GM21390 (cell line): ENCODE results near the gene BCKDK.

Experiments used
- ATAC-seq: cut with Tn5 transposase; IDR thresholded peaks from one replicate; pipeline ENCODE4 v1.9.1; 2021; ENCODE audit not compliant: unreplicated experiment

Gene BCKDK

DNA sequence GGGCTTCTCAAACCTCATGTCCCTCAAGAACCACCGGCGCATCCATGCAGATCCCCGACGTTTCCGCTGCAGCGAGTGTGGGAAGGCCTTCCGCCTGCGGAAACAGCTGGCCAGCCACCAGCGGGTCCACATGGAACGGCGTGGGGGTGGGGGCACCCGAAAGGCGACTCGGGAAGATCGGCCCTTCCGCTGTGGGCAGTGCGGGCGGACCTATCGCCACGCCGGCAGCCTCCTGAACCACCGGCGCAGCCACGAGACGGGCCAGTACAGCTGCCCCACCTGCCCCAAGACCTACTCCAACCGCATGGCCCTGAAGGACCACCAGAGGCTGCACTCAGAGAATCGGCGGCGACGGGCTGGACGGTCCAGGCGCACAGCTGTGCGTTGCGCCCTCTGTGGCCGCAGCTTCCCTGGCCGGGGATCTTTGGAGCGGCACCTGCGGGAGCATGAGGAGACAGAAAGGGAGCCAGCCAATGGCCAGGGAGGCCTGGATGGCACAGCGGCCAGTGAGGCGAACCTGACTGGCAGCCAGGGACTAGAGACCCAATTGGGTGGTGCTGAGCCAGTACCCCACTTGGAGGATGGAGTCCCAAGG lies 28.1 kb upstream of the BCKDK start:
- no peak for ATAC-seq

DNA sequence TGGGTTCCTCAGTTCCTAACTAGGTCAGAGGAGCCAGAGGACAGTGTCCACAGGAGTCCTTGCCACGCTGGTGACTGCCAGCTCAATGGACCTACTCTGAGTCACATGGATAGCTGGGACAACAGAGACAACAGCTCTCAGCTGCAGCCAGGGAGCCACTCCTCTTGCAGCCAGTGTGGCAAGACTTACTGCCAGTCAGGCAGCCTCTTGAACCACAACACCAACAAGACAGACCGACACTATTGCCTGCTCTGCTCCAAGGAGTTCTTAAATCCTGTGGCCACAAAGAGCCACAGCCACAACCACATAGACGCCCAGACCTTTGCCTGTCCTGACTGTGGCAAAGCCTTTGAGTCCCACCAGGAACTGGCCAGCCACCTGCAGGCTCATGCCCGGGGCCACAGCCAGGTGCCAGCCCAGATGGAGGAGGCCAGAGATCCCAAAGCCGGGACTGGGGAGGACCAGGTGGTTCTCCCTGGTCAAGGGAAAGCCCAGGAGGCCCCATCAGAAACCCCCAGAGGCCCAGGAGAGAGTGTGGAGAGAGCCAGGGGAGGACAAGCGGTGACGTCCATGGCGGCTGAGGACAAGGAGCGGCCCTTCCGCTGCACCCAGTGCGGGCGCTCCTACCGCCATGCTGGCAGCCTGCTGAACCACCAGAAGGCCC lies 27.3 kb upstream of the BCKDK start:
- no peak for ATAC-seq

DNA sequence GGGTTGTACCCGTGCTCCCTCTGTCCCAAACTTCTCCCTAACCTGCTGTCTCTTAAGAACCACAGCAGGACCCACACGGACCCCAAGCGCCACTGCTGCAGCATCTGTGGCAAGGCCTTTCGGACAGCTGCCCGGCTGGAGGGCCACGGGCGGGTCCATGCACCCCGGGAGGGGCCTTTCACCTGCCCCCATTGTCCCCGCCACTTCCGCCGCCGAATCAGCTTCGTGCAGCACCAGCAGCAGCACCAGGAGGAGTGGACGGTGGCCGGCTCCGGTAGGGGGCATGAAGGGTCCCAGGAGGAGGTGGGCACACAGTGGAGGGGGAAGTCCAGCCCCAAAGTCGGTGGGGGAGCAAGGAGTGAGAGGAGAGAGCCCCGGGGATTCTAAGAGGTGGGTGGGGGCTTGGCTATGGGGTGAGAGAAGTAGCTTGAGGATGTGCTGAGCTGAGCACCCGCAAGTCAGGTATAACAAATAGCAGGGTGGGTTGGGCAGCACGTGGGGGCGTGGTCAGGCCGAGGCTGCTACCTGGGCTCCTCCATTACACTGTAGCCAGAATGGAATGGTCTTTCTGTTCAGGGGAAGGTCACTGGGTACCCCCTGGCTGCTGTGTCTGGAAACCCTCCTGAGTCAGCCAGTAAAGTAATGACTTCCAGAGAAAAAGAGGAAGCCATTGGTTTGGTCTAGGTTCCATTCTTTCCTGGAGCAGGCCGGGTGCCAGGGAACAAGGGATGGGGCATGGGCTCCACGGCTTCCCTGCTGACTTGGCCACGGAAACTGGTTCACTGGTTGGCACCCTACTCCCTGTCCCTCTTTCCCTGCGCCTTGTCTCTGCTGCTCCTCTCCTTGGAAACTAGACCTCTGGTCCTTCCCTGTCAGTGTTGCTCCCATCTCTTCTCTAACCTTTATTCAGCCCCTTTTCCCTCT lies 26.5 kb upstream of the BCKDK start:
- ATAC-seq: no peak

DNA sequence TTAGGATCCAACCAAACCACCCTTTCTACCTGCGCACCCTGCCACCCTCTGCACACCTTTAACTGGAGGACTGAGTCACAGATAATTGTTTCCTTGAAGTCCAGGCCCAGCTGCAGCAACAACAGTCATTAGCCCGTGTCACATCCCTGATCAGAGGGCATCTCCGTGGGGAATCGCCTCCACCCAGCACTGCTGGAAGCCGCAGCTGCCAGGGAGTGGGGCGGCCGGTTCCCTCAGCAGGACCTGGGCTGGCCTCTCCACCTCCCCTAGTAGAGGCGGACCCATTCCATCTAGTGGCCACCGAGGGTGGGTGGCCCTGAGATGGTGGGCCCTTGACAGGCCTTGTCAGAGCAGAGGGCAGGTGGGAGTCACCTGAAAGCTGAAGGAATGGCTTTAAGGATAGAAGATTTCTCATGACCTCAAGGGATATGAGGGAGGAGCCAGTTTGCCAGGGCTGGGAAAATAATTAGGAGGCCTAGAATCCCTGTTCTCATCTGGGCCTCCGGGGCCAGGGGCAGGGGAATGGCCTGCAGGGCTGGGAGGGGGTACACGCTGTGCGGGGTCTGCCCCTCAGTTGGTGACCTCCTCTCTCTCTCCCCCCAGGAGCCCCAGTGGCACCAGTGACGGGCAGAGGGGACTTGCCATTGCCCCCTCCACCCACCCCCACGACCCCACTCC lies 25.7 kb upstream of the BCKDK start:
- no peak for ATAC-seq

DNA sequence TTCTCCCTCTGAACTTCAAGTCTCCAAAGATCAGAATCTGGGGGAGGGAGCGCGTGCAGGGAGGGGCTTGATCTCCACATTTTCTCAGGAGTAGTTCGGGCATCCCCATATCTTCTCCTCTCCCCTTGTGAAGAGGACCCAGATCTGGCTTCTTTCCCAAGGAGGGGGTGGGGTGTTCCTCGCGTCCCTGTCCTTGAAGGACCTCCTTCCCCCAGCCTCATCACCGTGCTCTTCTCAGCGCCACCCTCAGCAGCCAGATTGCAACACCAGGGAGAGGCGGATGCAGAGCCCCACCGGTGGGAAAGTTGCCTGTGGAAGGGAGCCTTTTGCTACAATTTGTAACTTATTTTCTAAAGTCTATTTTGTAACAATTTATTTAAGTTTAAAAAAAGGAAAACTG lies 25.1 kb upstream of the BCKDK start:
- ATAC-seq: no peak

DNA sequence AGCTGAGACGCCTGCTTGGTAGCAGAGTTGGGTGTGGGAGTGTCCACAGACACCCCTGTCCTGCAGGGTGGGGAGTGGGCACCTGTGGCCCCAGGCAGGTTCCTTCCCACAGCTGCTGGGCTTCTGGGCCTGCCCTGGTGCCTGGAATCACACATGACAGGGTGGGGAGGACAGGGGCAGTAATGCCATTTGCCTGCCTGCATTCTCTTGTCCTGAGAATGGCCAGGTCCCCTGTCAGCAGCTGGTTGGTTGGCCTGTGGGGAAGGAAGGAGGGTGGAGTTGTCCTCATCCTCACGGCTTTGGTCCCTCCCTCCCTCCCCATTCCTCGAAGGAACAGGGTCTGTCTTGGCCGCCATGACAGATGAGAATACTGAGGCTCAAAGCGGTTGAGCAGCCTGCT lies 24.6 kb upstream of the BCKDK start:
- no peak for ATAC-seq

DNA sequence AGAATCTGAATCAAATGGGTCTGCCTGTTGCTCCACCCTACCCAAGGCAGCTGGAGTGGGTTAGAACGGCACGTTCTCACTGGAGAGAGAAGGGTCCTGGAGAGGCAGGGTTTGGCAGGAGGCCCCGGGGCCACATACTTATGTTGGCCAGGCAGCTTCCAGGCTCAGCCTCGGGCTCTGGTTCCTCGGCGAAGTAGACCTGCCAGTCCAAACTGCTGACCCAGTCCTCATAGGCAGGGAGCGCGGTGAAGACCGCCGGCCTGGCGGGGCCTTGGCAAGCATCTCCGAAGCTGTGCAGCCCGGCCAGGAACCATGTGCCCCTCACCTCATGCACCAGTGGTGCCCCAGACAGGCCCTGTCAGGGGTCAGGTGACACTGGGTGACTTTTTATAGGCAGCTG lies 24.2 kb upstream of the BCKDK start:
- no peak for ATAC-seq

DNA sequence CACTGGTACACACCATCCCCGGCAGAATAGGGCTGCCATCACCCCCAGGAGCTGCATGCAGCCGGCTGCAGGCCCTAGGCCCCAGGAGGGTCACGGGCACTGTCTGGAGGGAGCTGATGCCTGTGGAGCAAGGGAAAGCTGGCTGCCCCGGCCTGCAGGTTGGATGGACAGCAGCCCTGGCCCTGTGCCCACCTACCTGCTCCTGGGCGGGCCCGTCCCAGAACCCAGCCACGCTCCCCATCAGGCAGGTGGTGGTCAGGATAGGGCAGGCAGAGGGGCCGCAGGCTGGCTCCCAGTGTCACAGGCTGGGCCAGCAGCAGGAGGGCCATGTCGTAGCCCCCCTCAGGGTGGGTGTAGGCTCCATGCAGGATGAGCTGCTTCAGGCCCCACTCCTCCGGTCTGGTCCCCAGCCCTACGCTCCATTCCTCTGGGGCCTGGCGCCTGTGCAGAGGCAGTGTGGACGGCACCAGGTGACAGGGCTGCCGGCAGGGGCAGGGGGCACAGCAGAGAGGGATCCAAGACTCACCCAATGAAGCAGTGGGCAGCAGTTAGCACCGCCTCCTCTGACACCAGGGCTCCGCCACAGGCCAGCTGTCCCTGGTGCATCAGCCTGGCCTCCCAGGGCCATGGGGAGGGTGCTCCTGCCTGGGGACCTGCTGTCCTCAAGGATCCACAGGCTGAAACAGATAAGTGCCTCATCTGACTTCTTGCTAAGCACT lies 23.4 kb upstream of the BCKDK start:
- ATAC-seq: no peak

DNA sequence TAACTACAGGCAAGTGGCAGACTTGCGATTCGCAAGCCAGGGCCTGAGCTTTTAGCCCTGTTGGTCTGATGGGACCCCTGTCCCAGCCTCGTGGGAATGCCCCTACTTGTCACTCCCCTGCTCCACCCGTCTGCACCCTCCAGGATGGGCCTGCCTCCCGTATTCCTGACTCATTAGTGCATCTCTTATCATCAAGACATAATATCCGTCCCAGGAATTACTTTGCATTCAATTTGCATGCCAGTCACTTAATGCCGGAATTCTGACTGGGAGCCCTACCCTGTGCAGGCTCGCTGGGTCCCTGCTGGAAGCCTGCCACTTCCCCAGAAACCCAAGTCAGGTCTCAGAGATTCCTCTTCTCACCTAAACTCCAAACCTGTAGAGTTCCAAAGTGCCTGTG lies 22.8 kb upstream of the BCKDK start:
- ATAC-seq: no peak

DNA sequence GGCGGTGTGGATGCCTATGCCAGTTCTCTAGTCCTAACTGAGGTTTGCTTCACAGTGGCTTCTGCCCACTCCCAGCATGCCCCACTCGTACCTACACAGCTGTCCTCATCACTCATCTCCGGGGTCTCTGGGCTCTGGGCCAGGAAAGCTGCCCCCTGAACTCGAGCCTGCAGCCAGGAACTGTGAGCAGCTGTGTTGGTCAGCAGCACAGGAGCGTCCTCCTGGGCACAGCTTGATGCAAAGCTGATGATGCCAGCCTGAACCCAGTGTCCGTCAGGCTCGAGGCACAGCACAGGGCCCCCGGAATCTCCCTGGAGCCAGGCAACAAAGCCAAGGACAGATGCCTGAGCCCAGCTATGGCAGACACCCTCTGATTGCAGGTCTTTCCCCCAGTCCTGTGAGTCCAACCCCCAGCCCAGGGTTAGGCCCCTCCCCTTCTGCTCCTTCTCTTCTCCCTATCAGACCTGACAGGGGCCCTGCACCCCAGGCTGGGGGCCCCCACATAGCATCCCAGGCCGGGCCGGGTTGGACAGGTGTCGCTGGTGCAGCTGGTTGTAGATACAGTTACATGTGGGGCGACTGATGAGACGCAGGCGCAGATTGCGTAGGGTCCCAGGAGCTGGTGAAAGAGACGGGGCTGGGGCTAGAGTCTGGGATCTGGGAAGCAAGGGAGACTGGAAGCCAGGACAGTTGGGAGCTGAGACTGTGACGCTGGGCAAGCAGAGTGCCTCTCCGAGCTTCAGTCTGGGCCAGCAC lies 22.1 kb upstream of the BCKDK start:
- ATAC-seq: no peak

DNA sequence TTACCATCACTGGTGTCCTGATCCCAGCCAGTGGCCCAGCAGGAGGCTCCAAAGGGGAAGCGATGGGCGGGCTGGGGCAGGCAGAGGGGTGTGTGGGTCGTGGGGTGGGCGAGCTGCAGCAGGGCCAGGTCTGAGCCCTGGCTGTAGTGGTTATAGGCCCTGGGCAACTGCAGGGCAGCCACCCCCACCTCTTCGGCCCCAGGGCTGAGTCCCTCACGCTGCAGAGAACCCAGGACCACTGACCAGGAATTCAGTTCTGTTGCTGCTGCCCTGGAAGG lies 21.6 kb upstream of the BCKDK start:
- no peak for ATAC-seq

DNA sequence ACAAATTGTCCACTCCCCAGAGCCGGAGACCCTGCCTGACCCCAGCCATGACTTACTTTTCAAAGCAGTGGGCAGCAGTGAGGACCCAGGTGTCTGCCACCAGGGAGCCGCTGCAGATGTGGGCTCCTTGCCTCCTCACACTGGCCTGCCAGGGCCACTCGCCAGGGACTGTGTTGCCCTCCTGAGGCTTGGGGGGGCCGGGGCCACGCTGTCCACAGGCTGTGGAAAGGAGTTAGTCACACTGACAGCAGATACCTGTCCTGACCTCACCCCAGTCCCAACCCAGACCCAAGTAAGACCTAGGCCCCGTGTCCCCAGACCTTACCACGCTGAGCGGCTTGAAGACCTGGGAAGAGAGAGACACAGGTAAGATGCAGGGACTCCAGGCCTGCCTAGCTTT lies 20.7 kb upstream of the BCKDK start:
- ATAC-seq: no peak

DNA sequence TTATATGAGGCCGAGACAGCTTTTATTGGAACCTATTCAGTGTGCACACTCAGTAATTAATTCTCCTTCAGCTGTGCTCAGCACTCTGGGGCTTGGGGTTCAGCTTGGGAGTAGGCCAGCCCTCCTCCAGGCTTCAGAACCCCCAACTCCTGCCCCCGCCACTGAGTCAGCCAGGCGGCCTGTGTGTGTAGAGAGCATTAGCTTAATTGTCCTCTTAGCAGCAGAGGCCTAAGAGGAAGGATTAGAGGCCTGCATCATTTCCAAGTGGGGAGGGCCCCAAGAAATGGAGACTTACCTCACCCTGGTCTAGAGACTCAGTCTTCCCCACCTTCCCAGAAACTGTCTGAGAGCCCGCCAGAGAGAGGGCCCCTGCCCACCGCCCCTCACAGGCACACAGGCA lies 20.2 kb upstream of the BCKDK start:
- ATAC-seq: no peak

DNA sequence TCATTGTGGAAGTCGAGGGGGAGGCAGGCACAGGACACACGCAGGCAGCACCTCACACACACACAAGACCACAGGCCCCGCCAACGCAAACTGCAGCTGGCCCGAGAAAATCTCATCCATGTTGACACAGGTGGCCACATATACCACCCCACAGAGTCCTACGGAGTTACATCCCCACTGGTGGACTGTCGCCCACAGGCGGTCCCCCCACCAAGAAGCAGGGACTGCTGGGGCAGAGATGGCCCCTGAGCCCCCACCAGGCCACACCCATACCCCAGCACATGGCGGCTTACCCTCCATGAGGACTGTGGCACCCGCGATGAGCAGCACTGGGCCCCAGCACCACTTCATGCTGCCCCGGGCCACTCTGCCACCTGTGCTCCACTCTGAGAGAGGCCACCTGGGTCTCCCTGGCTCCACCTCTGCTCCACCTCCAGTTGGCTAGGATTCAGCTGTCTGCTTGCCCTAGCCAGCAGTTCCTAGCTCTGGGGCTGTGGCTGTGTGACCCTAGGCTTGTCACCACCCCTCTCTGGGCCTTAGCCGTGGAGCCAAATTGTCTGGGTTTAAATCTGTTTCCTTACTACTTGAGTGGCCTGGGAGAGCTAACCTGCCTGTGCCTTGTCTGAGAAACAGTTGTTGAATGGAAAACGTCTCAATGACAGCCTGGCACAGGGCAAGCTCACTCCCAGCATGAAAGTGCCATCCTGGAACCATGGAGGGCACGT lies 19.6 kb upstream of the BCKDK start, which contains the start of gene PRSS53:
Gene PRSS53 (minus strand): TSS at position 485 of the 725 bp plus-strand sequence. CDS start 134 bp downstream, at position 351.
- ATAC-seq: no peak

DNA sequence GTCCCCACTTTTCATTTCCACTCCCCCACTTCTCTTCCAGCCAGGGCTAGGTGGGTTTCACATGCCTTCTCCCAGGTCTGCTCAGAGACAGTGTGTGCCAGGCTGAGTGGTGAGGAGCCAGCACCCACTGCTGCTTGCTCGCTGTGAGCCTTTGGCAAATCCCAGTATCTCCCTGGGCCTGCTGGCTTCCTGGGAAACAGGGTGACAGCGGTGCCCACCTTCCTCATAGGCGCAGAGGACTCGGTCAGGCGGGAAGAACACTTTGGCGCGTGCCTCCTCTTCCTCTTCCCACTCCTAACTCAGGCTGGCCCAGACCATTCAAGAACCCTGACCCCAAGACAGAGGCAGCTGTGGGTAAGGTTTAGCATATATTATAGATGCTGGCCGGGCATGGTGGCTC lies 19.0 kb upstream of the BCKDK start:
- no peak for ATAC-seq

DNA sequence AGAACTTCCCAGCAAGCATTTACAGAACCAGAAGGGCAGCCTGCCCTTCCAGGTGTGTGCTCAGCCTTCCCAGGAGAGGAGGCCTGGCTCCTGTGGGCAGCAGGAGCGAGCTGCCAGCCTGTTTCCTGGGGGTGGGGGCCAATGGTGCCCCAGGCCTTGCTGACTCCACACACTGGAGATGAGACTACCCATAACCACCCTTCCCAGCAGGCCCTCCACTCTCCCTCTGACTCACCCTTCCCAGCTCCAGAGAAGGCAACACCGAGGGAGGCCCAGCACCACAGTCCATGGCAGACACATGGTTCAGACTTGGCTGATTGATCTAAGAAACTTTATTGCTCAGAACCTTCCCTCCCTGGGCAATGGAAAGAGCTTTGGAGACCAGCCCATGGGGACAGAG lies 17.6 kb upstream of the BCKDK start:
- no peak for ATAC-seq

DNA sequence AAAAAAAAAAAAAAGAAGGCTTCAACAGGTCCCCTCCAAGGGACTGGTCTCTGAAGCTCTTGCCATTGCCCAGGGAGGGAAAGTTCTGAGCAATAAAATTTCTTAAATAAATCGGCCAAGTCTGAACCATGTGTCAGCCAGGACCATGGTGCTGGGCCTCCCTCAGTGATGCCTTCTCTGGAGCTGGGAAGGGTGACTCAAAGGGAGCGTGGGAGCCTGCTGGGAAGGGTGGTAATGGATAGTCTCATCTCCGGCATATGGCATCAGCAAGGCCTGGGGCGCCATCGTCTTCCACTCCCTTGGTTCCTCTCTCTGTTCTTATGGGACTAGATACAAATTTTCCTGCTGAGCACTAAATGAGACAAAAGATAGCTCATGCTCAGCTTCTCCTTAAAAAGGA lies 15.9 kb upstream of the BCKDK start:
- ATAC-seq: no peak

DNA sequence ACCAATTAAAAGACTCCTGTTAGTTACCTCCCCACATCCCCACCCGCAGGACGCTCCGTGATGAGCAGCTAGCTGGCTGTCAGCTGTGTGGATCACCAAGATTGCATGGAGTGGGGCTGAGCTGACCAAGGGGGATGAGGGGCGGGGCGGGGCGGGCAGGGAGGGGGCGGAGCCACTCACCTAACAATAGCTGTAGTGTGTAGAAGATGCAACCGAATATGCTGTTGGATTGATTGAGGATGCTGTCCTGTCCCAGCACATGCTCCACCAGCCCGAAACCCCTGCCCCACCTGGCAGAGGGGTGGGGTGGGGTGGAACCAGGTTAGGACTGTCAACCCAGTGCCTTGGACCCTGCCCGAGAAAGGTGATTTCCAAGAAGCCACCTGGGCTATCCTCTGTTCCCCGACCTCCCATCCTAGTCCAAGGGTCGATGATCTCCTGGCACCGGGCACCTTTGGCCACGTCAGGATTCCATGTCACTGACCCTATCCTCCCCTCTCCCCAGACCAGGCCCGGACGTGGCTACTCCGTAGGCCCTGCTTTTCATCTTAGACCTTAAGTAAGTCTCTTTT lies 15.0 kb upstream of the BCKDK start:
- no peak for ATAC-seq

DNA sequence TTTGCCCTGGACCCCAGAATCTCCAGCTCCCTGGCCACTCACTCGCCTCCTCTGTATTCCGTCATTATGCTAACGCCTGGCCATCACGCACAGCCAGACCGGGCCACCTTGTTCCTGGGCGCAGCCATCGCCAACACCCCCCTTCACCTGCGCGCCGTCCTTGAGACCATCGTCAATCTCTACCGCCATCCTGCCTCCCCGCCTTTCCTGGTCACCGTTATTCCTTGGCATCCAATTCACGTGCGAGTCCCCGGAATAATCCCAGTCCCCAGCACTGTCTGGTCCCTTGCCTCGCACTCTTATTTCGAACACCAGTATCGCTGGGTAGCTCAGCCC lies 14.1 kb upstream of the BCKDK start:
- ATAC-seq: no peak
